HG03066 (cell line): Measurements from ENCODE around the gene ACACB.

Source experiments
- ATAC-seq: cut with Tn5 transposase; IDR thresholded peaks from one replicate; pipeline ENCODE4 v1.9.1; 2021; ENCODE audit warnings: low read depth; ENCODE audit not compliant: unreplicated experiment

Gene ACACB

GRCh38 chr12:109109746-109110350 lies 6.5 kb upstream of the ACACB start:
- no peak for ATAC-seq

GRCh38 chr12:109110988-109111495 lies 5.3 kb upstream of the ACACB start:
- ATAC-seq = no peak

DNA sequence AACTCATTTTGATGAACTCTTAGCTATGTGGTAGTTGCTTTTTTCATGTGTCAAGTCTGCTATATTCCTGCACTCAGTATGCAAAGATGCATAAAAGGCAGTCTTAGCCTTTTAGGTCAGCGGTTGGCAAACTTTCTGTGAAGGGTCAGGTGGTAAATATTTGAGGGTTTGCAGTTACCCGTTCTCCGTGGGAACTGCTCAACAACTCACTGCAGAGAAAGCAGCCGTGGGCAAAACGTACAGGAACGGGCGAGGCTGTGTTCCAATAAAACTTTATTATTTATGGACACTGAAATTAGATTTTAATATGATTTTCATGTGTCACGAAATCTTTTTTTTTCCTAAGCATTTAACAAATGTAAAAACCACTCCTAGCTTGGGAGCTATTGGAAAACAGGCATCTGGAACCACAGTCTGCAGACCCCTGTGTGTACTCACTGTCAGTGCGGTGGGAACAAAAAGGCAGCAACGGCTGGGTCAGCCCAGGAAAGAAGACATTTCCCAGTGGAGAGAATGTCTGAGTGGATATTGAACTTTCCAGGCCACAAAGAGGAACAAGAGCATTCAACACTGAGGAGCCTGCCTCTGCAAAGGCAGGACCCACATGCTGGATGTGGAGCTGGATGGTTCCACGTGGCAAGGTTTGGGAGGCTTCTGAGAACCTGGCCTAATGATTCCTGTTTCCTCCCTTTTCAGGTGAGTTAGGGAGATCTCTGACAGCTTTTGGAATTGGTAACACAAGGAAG lies 3.5 kb upstream of the ACACB start:
- no peak for ATAC-seq

GRCh38 chr12:109113661-109114321 lies 2.6 kb upstream of the ACACB start:
- no peak for ATAC-seq

- ATAC-seq = no peak
Measured at GRCh38 chr12:109114644-109115043, 1.7 kb upstream of the ACACB start.

- no peak for ATAC-seq
Measured at GRCh38 chr12:109115404-109115757, 1.0 kb upstream of the ACACB start.

DNA sequence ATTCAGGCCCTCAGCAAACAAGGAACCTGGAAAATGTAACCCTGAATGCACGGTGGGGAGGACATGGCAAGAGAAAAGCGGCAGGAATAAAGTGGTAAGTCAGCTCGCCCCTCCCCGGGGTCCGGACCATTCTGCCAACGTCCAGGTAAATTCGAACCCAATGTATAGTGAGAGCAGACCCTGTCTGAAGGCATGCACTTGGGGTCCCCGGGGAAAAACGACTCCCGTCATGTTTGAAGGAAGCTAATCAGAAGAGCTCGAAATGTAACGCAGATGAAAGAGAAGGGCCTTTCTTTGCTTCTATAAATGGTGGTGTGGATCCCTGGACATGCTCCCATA lies 193 bp downstream of the ACACB start:
- no peak for ATAC-seq

GRCh38 chr12:109120095-109120494 lies 3.7 kb downstream of the ACACB start:
- ATAC-seq = no peak

DNA sequence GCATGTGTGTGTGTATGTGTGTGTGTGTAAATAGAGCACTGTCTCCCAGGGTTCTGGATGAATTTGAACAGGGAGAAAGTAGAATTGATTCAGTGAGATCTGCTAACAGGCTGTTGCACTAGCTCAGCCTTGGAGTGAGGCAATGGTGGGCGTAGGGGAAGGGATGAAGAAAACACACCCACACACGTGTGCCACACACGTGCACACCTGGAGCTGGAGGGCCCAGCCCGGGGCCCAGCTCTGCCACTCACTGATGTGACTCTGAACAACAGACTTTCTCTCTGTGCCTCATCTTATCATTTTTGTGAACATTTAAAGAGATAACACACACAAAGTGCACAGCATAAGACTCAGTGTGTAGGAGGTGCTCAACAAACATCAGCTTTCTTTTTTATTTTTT lies 4.2 kb downstream of the ACACB start:
- no peak for ATAC-seq

DNA sequence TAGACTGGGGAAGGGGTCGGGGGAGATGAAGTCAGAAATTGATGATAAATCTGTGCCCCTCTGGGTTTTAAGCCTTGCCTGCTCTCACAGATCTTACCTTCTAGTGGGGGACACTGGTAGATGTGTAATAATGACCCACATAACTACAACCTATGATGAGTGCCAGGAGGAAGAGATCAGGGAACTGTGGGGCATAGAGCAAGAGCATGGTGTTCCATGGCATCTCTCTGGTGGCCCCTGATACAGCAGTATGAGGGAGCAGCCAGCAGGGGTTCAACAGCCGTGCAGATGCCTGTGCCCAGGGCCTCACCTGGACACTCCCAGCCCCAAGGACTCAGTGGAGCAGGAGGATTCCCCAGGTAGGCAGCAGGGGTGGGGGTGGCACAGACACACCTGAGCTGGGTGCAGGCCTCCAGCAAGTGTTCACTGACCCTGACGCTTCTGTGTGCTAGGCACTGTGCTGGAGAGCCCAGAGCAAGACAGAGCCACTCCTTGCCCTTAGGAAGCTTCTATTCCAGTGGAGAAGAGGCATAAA lies 5.0 kb downstream of the ACACB start:
- no peak for ATAC-seq

DNA sequence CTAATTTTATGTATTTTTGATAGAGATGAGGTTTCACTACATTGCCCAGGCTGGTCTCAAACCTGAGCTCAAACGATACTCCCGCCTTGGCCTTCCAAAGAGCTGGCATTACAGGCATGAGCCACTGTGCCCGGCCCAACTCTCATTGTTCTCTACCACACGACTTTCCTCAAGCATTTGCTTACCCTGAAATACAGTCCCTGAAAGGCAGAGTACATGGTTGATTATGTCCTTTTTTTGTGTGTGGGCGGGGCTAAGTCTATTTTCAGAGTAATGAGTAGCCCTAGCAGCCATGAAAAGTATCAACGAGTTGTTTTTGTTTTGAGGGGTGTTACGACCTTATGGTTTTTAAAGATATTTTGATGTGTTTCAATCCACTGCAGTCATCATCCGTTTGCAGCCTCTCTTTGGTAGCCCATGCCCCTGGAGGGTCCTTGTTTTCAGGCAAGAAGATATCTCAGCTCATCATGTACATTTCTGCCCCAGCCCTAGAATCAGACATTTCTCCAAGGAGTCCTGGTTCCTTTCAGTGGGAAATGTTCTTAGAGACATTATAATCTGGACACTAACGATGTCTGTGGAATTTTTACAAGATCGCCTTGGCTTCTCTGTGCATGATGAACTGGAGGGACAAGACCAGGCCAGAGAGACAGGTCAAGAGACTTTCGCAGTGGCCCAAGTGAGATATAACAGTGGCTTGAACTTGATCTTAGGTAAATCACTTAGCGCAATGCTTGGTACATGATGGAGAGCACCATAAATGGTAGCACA lies 8.7 kb downstream of the ACACB start:
- ATAC-seq = no peak

- no peak for ATAC-seq
Measured at GRCh38 chr12:109125791-109126190, 9.4 kb downstream of the ACACB start.

- ATAC-seq = no peak
Measured at GRCh38 chr12:109126784-109127183, 10.4 kb downstream of the ACACB start.

GRCh38 chr12:109127533-109128242 lies 11.3 kb downstream of the ACACB start:
- no peak for ATAC-seq

GRCh38 chr12:109130297-109131153 lies 14.1 kb downstream of the ACACB start:
- no peak for ATAC-seq

GRCh38 chr12:109131154-109132050 lies 15.0 kb downstream of the ACACB start:
- ATAC-seq = no peak

DNA sequence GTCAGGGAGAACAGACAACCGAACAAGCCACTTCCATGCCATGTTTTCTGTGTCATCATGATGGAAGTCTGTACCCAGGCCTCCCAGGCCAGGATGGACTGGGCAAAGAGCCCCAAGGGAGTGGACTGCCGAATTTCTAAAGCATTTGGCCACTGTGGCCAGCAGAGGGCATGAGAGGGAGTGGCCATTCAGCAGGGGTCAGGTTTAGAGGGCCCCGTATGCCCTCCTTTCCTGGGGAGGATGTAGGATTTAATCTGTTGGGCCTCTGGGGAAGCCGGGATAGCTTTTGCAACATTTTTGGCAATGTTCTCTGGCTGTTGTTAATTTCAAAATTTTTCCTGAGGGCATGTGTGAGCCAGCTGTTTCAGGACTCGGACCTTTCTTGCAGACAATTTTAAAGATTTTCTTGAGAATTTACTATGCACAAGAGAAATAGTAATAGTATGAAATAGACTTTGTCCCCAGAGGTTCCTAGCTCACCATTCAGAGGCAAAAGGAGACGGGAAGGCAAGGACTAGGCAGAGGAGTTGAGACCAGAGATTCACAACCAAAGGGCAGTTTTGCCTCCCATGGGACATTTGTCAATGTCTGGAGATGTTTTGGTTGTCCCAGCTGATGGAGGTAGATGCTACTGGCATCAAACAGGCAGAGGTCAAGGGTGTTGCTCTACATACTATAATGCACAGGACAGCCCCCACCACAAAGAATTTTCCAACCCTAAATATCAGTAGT lies 18.0 kb downstream of the ACACB start:
- no peak for ATAC-seq

DNA sequence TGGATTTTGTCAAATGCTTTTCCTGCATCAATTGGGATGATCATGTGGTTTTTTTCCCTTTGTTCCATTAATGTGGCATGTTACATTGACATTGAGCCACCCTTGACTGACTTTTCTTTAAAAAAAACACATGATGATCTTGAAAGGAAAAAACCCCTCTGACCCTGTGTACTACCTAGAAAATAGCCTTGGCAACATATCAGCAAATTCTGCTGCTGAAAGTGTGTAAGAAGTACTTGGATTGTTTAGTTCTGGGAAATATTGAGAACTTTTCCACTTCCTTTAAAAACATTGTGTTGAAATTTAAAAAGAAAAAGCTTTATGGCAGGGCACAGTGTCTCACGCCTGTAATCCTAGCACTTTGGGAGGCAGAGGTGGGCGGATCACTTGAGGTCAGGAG lies 20.7 kb downstream of the ACACB start:
- no peak for ATAC-seq
